ENCODE measurements around the gene MZB1. TPM values are rescaled to one million over a fixed set of nuclear protein-coding genes. Genes with fewer than 3 reads are reported as not detected.

Gene MZB1
- total RNA-seq (10 to 100 TPM in 1 of 6 donors, under 1 TPM in 3, not detected in 2; 0.28 to 11.6 (median 0.71) TPM), polyA plus RNA-seq (under 1 TPM in 1 of 2 donors, not detected in 1; 0.28 TPM)

GRCh38 chr5:139389701-139390638 lies at the start of gene MZB1:
MZB1 (minus strand) TSS chr5:139389913; CDS start chr5:139389856, 57 bp downstream.
- intact Hi-C loops (cut with DNase I): no loop called here
- peak in 2 of 6 donors; percentile 7 to 54 for DNase-seq
- no peak within 1 kb of the TSS for H3K27ac ChIP-seq
- H3K27me3 ChIP-seq: peaks cover 0 to 5% (median 2%) of the 10 kb centered on the region in 4 donors
- FAIRE-seq: no peak
- no peaks in the 10 kb centered on the region for H3K9me3 ChIP-seq
- H3K36me3 ChIP-seq: no peaks in the 10 kb centered on the region
- ATAC-seq: no peak
- no peak for TF ChIP-seq CTCF (IDR thresholded peaks at IDR 0.05)
- H3K4me1 ChIP-seq: peaks cover 0 to 6% (median 0%) of the 10 kb centered on the region in 3 donors
- H3K4me3 ChIP-seq: no peak within 1 kb of the TSS
- WGBS, 2 donors: 83 to 86% methylated on average over 11 of the region's 11 CpGs

- no peak for TF ChIP-seq CTCF (IDR thresholded peaks at IDR 0.05)
- 3 to 4% methylated on average over 49 of the region's 49 CpGs for WGBS, 2 donors
- H3K4me1 ChIP-seq: no peaks in the 10 kb centered on the region
- intact Hi-C loops (cut with DNase I): no loop called here
- no peaks in the 10 kb centered on the region for H3K9me3 ChIP-seq
- H3K36me3 ChIP-seq: no peaks in the 10 kb centered on the region
- H3K27me3 ChIP-seq: no peaks in the 10 kb centered on the region
- H3K27ac ChIP-seq: peak within 1 kb of the TSS; percentile 84 to 91 (median 88)
- DNase-seq (peak; percentile 87 to 95 (median 90)), FAIRE-seq (no peak), ATAC-seq (peak; percentile 97 to 99 (median 98))
- H3K4me3 ChIP-seq: peak within 1 kb of the TSS; percentile 43 to 80 (median 66)
Observed at GRCh38 chr5:139439013-139439903, 49.5 kb upstream of the MZB1 start, which contains the start of gene DNAJC18. DNAJC18 (minus strand) TSS chr5:139439525; CDS start chr5:139439445, 80 bp downstream.

- no peaks in the 10 kb centered on the region for H3K36me3 ChIP-seq
- no peaks in the 10 kb centered on the region for H3K4me1 ChIP-seq
- no peak for FAIRE-seq
- peak overlapping the region; percentile 84 to 91 (median 88) for H3K27ac ChIP-seq
- no peak for TF ChIP-seq CTCF (IDR thresholded peaks at IDR 0.05)
- WGBS, 2 donors: 10 to 12% methylated on average over 8 of the region's 8 CpGs
- DNase-seq: no peak
- peak overlapping the region; percentile 43 to 80 (median 66) for H3K4me3 ChIP-seq
- no peaks in the 10 kb centered on the region for H3K9me3 ChIP-seq
- ATAC-seq: peak in 2 of 4 donors; percentile 1
- intact Hi-C loops (cut with DNase I): no loop called here
- H3K27me3 ChIP-seq: no peaks in the 10 kb centered on the region
Observed at GRCh38 chr5:139438707-139439012, 48.9 kb upstream of the MZB1 start.

- H3K27ac ChIP-seq: no peak overlapping the region
- no peaks in the 10 kb centered on the region for H3K9me3 ChIP-seq
- no peak for DNase-seq
- H3K27me3 ChIP-seq: no peaks in the 10 kb centered on the region
- no peaks in the 10 kb centered on the region for H3K36me3 ChIP-seq
- 87 to 90% methylated on average over 3 of the region's 3 CpGs for WGBS, 2 donors
- TF ChIP-seq CTCF (IDR thresholded peaks at IDR 0.05): no peak
- ATAC-seq: no peak
- intact Hi-C loops (cut with DNase I): no loop called here
- no peak for FAIRE-seq
- no peak overlapping the region for H3K4me3 ChIP-seq
- no peaks in the 10 kb centered on the region for H3K4me1 ChIP-seq
Observed at GRCh38 chr5:139435676-139436075, 46.0 kb upstream of the MZB1 start.

All from pancreas (tissue), 10 donors.